ENCODE data around the gene ANKRD44.
A peak's percentile ranks its signal among the peaks of the same experiment; 100 is the strongest.

The ANKRD44 gene

GRCh38 chr2:197204519-197205250 is 105.9 kb downstream of the ANKRD44 start:
- DNase-seq: no peak

DNA sequence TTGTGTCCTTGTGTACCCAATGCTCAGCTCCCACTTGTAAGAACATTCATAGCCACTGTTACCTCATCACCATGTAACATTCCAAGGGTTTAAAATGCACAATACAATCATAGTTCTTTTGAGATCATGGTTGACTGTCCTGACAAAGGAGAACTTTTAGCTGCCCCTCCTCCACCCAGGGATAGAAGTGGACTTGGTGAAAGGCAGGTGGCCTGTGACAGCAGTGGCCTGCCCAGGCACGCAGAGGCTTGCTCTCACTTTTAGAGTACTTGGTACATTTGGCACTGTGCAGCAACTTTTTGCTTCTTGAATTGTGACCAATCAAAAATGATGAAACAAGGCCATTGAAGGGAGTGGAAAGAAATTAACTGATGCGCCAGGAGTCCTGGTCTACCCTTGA is 108.7 kb downstream of the ANKRD44 start:
- DNase-seq: peak in 1 of 2 experiments; percentile 0

DNA sequence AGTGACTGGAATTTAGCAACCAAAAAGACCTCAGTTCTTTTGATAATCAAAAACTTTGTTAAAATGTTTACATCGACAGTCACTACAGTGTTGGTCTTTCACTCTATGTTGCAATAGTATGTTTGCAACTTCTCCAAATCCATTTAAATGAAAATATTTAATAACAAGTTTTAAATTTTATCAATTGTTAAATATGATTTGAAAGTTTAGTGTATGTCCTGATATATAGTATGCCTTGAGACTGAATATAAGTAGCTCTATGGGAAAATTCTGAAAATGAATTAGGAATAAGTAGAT is 109.9 kb downstream of the ANKRD44 start:
- no peak for DNase-seq

GRCh38 chr2:197200051-197200761 is 110.4 kb downstream of the ANKRD44 start:
- no peak for DNase-seq

- no peak for DNase-seq
Measured at GRCh38 chr2:197198890-197199289, 111.7 kb downstream of the ANKRD44 start.

GRCh38 chr2:197197895-197198311 is 112.7 kb downstream of the ANKRD44 start:
- DNase-seq: no peak

- DNase-seq: no peak
Measured at GRCh38 chr2:197196541-197197180, 113.9 kb downstream of the ANKRD44 start.

GRCh38 chr2:197195518-197195917 is 115.1 kb downstream of the ANKRD44 start:
- no peak for DNase-seq

- DNase-seq: no peak
Measured at GRCh38 chr2:197191940-197192322, 118.6 kb downstream of the ANKRD44 start.

DNA sequence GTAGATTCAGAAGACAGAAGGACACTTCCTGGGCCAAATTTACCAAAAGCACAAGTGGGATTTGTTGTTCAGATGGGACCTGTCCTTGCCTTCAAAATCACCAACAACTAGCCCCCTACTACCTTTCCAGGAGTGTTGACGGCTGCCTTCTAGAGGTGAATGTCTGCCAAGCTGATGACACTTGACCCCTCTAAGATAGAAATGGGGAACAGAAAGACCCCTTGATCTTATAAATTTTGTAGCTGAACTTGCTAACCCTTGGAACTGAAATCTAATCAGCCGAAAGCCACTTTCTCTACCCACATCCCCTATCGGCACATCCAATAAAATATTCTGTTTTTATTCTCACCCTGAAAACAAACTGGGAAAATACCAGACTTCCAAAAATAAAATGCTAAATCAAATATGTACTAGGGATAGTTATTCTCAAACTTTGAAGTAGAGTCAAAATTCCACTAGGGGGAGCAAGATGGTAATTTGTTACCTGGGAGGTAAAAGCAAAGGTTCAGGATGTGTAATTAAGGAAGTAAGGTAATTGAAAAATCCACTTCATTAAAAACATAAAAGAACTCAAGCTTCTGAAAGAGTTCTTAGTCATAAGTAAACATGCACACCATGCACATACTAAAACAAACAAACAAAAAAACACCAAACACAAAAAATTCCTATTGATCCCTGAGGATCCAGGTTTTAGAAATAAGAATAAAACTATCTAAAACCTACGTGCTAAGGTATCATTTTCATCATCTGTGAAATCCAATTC is 119.2 kb downstream of the ANKRD44 start:
- peak; percentile 24 to 72 for DNase-seq

DNA sequence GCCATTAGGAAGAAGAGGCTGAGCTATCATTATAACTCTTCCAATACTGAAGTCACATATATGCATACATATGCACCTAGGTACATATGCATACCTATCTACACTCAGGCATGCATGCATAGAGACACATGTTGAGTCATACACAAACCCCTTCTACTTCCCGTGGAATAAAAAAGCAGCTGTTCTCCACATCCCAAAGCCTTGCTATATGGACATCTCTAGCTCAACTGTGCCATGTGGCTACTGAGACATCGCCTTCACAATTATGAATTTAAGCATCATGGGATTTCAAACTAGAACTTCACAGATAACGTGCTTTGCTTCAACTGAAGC is 120.5 kb downstream of the ANKRD44 start:
- no peak for DNase-seq

GRCh38 chr2:197189426-197190099 is 121.0 kb downstream of the ANKRD44 start:
- DNase-seq: no peak

- no peak for DNase-seq
Measured at GRCh38 chr2:197185676-197186075, 124.9 kb downstream of the ANKRD44 start.

GRCh38 chr2:197184959-197185586 is 125.5 kb downstream of the ANKRD44 start:
- DNase-seq: no peak

- no peak for DNase-seq
Measured at GRCh38 chr2:197183355-197183754, 127.2 kb downstream of the ANKRD44 start.

- DNase-seq: no peak
Measured at GRCh38 chr2:197182668-197183067, 127.9 kb downstream of the ANKRD44 start.

GRCh38 chr2:197181491-197181890 is 129.1 kb downstream of the ANKRD44 start:
- DNase-seq: no peak

GRCh38 chr2:197179744-197180498 is 130.7 kb downstream of the ANKRD44 start:
- no peak for DNase-seq

DNA sequence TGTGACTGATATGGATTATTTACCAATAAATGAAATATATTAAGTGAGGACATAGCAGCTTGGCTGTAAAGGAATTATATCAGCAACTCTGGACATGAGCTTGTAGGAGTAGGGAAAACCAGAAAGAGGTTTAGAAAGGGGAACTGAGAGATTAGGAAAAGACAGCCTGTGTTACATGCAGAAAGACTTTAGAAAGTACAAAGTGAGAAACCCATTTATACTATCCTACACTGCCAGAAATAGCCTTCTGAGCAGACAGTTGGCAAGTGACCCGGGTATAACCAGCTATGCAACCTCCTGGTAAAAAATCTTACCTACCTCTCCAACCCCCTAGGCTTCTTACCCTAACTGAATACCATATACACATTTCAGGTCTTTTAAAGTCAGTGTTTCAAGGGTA is 134.1 kb downstream of the ANKRD44 start:
- DNase-seq: no peak

DNA sequence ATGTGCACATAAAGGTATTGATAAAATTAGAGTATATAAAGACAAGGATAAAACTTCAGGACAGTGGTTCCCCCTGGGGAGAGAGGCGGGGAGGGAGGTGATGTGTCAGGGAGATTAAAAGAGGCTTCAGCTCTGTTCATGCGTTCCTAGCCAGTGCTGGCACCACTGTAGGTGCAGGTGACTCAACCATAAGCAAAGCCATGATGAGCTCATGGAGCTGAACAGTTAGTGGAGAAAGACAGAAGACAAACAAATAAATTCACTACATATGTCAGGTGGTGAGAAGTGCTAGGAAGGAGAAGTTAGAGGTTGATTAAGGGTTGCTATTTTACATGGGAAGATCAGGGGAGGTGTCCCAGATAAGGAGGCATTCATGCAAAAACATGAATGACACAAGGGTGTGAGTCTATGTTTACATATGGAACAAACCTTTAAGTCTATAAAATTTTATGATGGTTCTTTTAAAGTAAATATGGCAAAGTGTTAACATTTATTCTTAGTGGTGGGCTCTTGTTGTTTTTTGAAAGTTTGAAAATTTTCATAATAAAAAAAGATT is 136.0 kb downstream of the ANKRD44 start:
- no peak for DNase-seq

DNA sequence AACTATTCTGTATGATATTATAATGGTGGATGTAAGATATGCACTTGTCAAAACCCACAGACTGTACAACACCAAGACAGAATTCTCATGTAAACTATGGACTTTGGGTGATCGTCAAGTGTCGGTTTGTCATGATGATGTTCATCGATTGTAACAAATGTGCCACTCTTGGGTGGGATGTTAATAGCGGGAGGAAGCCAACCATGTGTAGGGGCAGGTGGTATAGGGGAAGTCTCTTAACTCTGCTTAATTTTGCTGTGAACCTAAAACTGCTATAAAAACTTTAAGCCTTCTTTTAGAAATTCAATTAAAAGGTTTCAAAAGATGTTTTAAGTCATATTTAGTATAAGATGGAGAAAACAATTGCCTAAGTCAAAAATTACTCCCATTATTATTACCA is 139.0 kb downstream of the ANKRD44 start:
- no peak for DNase-seq

Measured in NCI-H526 (cell line).